Transverse colon (tissue), 4 donors: Measurements from ENCODE around the gene TDRD1. TPM values are rescaled to one million over a fixed set of nuclear protein-coding genes. Genes with fewer than 3 reads are reported as not detected.

Experiments
- DNase-seq: peaks from one replicate; pipeline ENCODE4 v3.0.0-alpha.2; 2019
- H3K27ac ChIP-seq, 4 donors: fragments of 200-600 bp; sonication (generic); 2 replicates each; pipeline ENCODE4 v1.5.1; 2016 to 2018; ENCODE audit warnings: inconsistent platforms in 4 of 4
- H3K27me3 ChIP-seq: fragments of 200-600 bp; sonication (generic); 2 replicates; pipeline ENCODE4 v1.5.1; 2017; ENCODE audit warnings: inconsistent platforms
- H3K36me3 ChIP-seq, 4 donors: fragments of 200-600 bp; sonication (generic); 2 replicates each; pipeline ENCODE4 v1.5.1; 2017 to 2019; ENCODE audit warnings: inconsistent platforms in 4 of 4
- H3K4me1 ChIP-seq, 4 donors: fragments of 200-600 bp; sonication (generic); 2 replicates each; pipeline ENCODE4 v1.5.1; 2017 to 2020; ENCODE audit warnings: inconsistent platforms in 4 of 4
- H3K4me3 ChIP-seq, 4 donors: fragments of 200-600 bp; sonication (generic); 1 replicate in 1 of 4; 2 replicates in 3 of 4; pipeline versions ENCODE4 v1.5.1 to v1.6.1; 2017 to 2019; ENCODE audit warnings: inconsistent platforms in 4 of 4
- H3K9me3 ChIP-seq, 2 donors: fragments of 200-600 bp; sonication (generic); 2 replicates each; pipeline ENCODE4 v1.5.1; 2017 to 2019; ENCODE audit warnings: inconsistent platforms in 2 of 2
- EP300 ChIP-seq: sonication (generic); formaldehyde crosslinking; IDR thresholded peaks from one replicate; pipeline ENCODE4 v1.6.1; 2017; ENCODE audit warnings: antibody characterized with exemption, low read depth
- POLR2A ChIP-seq: fragments of 450-650 bp; IDR thresholded peaks from one replicate; pipeline ENCODE4 v1.6.1; 2016; ENCODE audit warnings: antibody characterized with exemption, mild to moderate bottlenecking, moderate library complexity
- POLR2AphosphoS5 ChIP-seq, 3 donors: sonication (generic); formaldehyde crosslinking; IDR thresholded peaks; one replicate each; pipeline ENCODE4 v1.6.1; 2016; ENCODE audit warnings: antibody characterized with exemption in 3 of 3
- WGBS, 2 donors: methylation state at CpG; one replicate each; pipeline ENCODE4 v1.1.5; 2018; ENCODE audit warnings: low coverage in 1 of 2; 5-methylcytosine and 5-hydroxymethylcytosine counted together
- in situ Hi-C, 4 donors: fragments of 200-750 bp; cut with MboI; loops; one replicate each; pipeline versions ENCODE4 v1.15.0 to v1.15.1; 2017; ENCODE audit warnings: low sequenced_read_pairs in 3 of 4, low pct_ligation_motif_present in 1 of 4, low pct_unique_long_range_greater_than_20kb in 1 of 4
- intact Hi-C: fragments of 100-400 bp; cut with DNase I; formaldehyde crosslinking; loops from one replicate; pipeline ENCODE4 v1.15.1; 2023; ENCODE audit warnings: low total_unique reads
- total RNA-seq, 4 donors: library from RNA; depleted of rRNA; stranded (reverse); fragments of >200 nt; gene quantifications; one replicate each; pipeline ENCODE4 v1.1.0, GENCODE V29; 2016
- TF ChIP-seq, protein P1 (sequence below), 5 experiments: fragments of 200-600 bp in 3 of 5; fragments of 450-650 bp in 2 of 5; sonication (generic) in 3 of 5; IDR thresholded peaks; 1 replicate in 2 of 5; 2 replicates in 3 of 5; pipeline ENCODE4 v1.5.1; 2016 to 2017; ENCODE audit warnings: antibody characterized with exemption in 5 of 5, inconsistent platforms in 3 of 5, mild to moderate bottlenecking in 2 of 5, moderate library complexity in 1 of 5

TDRD1 gene
- total RNA-seq, 4 donors from 2014 or later, result 0.14 TPM; not detected in 3

DNA sequence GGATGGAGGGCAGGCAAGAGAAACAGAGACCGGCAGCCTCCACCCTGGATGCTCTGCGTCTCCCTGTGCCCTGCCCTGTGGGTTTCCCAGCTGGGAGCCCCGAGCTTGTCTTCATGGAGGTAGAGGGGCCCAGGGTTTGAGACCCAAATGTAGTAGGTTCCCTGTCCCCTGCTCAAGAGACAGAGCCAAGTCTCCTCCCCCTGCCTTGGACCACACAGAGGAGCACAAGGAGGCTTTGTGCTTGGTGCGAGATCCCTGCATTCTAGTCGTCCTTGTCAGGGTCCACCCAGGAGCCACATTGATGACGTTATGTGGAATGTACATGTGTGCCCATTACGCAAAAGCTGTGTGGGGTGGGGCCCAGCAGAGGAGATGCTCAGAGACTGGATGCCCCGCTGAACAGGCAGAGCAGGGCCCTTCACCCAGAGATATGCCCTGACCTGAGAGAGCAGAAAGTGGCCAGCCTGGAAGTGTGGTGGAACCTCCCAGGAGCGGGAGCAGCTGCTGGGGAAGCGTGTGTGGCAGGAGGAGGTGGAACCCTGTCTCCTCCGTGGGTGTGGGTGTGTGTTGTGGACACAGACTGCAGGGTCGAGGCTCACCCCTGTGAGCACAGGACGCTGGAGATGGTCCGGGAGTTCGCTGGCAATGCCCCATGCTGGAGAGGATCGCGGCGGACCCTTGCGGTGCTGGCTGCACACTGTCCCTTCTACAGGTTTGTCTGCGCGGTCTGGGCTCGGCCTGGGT, 99.2 kb downstream of the TDRD1 start:
- no peaks in the 10 kb centered on the region for H3K4me1 ChIP-seq
- H3K36me3 ChIP-seq, result no peaks in the 10 kb centered on the region
- H3K9me3 ChIP-seq, result no peaks in the 10 kb centered on the region
- 83% methylated on average over 19 of the region's 22 CpGs; no CpG with 5 or more reads in 1 of the 2 donors for WGBS, 2 donors
- intact Hi-C loops, result no loop called here
- DNase-seq, result no peak
- H3K27ac ChIP-seq, result no peak overlapping the region
- no peak for TF ChIP-seq EP300
- no peak for TF ChIP-seq POLR2AphosphoS5 (IDR thresholded peaks at IDR 0.05)
- TF ChIP-seq, protein P1, sequence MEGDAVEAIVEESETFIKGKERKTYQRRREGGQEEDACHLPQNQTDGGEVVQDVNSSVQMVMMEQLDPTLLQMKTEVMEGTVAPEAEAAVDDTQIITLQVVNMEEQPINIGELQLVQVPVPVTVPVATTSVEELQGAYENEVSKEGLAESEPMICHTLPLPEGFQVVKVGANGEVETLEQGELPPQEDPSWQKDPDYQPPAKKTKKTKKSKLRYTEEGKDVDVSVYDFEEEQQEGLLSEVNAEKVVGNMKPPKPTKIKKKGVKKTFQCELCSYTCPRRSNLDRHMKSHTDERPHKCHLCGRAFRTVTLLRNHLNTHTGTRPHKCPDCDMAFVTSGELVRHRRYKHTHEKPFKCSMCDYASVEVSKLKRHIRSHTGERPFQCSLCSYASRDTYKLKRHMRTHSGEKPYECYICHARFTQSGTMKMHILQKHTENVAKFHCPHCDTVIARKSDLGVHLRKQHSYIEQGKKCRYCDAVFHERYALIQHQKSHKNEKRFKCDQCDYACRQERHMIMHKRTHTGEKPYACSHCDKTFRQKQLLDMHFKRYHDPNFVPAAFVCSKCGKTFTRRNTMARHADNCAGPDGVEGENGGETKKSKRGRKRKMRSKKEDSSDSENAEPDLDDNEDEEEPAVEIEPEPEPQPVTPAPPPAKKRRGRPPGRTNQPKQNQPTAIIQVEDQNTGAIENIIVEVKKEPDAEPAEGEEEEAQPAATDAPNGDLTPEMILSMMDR (IDR thresholded peaks at IDR 0.05), result no peak
- no peak for TF ChIP-seq POLR2A
- H3K4me3 ChIP-seq, result no peak overlapping the region
- in situ Hi-C loops, result no loop called here
- peaks cover 12% of the 10 kb centered on the region for H3K27me3 ChIP-seq

- Histone ChIP-seq H3K27me3 (peaks cover 12% of the 10 kb centered on the region), H3K4me3 (no peak overlapping the region), H3K4me1 (no peaks in the 10 kb centered on the region), H3K9me3 (no peaks in the 10 kb centered on the region), H3K27ac (no peak overlapping the region), H3K36me3 (no peaks in the 10 kb centered on the region)
- 81% methylated on average over 4 of the region's 4 CpGs; no CpG with 5 or more reads in 1 of the 2 donors for WGBS, 2 donors
- intact Hi-C loops, result no loop called here
- no peak for TF ChIP-seq EP300
- no peak for TF ChIP-seq POLR2A
- TF ChIP-seq POLR2AphosphoS5 (IDR thresholded peaks at IDR 0.05), result no peak
- TF ChIP-seq, protein P1 (IDR thresholded peaks at IDR 0.05), result no peak
- no peak for DNase-seq
- in situ Hi-C loops, result no loop called here
Observed at GRCh38 chr10:114278884-114279191, 99.7 kb downstream of the TDRD1 start.

- 82% methylated on average over 4 of the region's 4 CpGs; no CpG with 5 or more reads in 1 of the 2 donors for WGBS, 2 donors
- no peak for DNase-seq
- Histone ChIP-seq H3K4me1 (no peaks in the 10 kb centered on the region), H3K36me3 (no peaks in the 10 kb centered on the region), H3K27ac (no peak overlapping the region), H3K27me3 (peaks cover 12% of the 10 kb centered on the region), H3K9me3 (no peaks in the 10 kb centered on the region), H3K4me3 (no peak overlapping the region)
- TF ChIP-seq POLR2A (no peak), EP300 (no peak), POLR2AphosphoS5 (IDR thresholded peaks at IDR 0.05) (no peak)
- TF ChIP-seq, protein P1 (IDR thresholded peaks at IDR 0.05), result no peak
- in situ Hi-C loops, result no loop called here
- intact Hi-C loops, result no loop called here
Observed at GRCh38 chr10:114279289-114279688, 100.1 kb downstream of the TDRD1 start.

DNA sequence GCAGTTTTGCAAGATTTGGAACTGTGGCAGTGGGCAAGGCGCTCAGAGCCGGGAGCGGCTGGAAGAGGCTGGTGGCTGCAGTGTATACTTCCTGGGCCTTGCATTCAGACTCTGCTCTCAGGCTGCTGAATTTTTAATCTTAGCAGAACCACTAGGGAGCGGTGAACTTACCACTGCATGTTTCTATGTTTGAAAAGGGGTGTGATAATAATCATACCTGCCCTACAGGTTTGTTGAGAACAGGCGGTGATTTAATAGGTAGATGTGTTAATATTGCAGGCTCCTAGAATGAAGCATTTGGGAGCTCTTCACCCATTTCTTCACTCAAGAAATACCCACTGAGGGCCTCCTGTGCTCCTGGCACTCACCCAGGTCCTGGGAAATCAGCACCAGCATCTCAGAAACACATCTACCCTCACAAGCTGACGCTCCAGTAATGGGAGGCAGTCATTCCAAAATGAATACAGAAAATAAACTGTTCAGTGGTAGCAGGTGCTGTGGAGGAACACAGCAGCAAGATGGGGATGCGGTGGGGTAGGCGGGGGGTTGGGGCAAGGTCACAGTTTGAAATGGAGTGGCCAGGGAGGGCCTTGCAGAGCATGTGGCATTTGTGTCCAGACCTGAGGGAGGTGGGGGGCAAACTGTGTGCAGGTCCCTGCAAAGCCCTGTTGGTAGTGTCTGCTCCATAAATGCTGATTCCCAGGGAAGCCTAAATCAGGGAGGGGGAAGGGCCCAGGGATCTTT, 100.9 kb downstream of the TDRD1 start:
- TF ChIP-seq POLR2A (no peak), EP300 (no peak), POLR2AphosphoS5 (IDR thresholded peaks at IDR 0.05) (no peak)
- TF ChIP-seq, protein P1 (IDR thresholded peaks at IDR 0.05), result no peak
- H3K27ac ChIP-seq, result no peak overlapping the region
- H3K4me3 ChIP-seq, result no peak overlapping the region
- intact Hi-C loops (no loop called here), in situ Hi-C loops (no loop called here)
- no peaks in the 10 kb centered on the region for H3K9me3 ChIP-seq
- H3K27me3 ChIP-seq, result peaks cover 7% of the 10 kb centered on the region
- no peak for DNase-seq
- H3K36me3 ChIP-seq, result no peaks in the 10 kb centered on the region
- 92% methylated on average over 8 of the region's 8 CpGs; no CpG with 5 or more reads in 1 of the 2 donors for WGBS, 2 donors
- no peaks in the 10 kb centered on the region for H3K4me1 ChIP-seq
